SK-N-MC (cell line): Measurements from ENCODE around the gene ELK3.

Experiments
- DNase-seq: peaks from one replicate; pipeline ENCODE4 v3.0.0-alpha.2; 2011; ENCODE audit warnings: low read depth, low spot score
- H3K27ac ChIP-seq: fragments of 200-600 bp; sonication (generic); 2 replicates; pipeline ENCODE4 v1.5.1; 2016; ENCODE audit warnings: mixed run types
- H3K36me3 ChIP-seq: fragments of 200-600 bp; sonication (generic); 2 replicates; pipeline ENCODE4 v1.6.1; 2017; ENCODE audit warnings: antibody characterized with exemption, low read length, mixed read lengths; ENCODE audit not compliant: insufficient read depth
- H3K4me3 ChIP-seq: fragments of 200-600 bp; sonication (generic); 2 replicates; pipeline ENCODE4 v1.5.1; 2016
- H3K9ac ChIP-seq: fragments of 200-600 bp; sonication (generic); 2 replicates; pipeline ENCODE4 v1.8.0; 2017; ENCODE audit warnings: mixed run types, mixed read lengths; ENCODE audit not compliant: insufficient read length
- H3K9me3 ChIP-seq: fragments of 200-600 bp; sonication (generic); 2 replicates; pipeline ENCODE4 v1.6.1; 2017; ENCODE audit warnings: low read depth, mild to moderate bottlenecking, antibody characterized with exemption, low read length, moderate library complexity, mixed read lengths
- EZH2 ChIP-seq: fragments of 200-600 bp; sonication (generic); IDR thresholded peaks from one replicate; pipeline ENCODE4 v1.6.1; 2017; ENCODE audit warnings: antibody characterized with exemption
- FOXP2 ChIP-seq: optimal IDR thresholded peaks from 2 replicates; pipeline ENCODE3; 2011; ENCODE audit warnings: mild to moderate bottlenecking, moderate library complexity; ENCODE audit not compliant: insufficient read depth; ENCODE audit errors: extremely low read length, control extremely low read depth
- POLR2AphosphoS5 ChIP-seq: IDR thresholded peaks from 2 replicates; pipeline ENCODE4 v1.6.1; 2012; ENCODE audit warnings: mild to moderate bottlenecking, low read depth, low read length, borderline replicate concordance

ELK3 gene

GRCh38 chr12:96177013-96177412 lies 17.2 kb upstream of the ELK3 start:
- no peaks in the 10 kb centered on the region for H3K36me3 ChIP-seq
- H3K4me3 ChIP-seq, result no peak overlapping the region
- H3K9ac ChIP-seq, result no peak overlapping the region
- H3K27ac ChIP-seq, result no peak overlapping the region
- no peak for DNase-seq
- H3K9me3 ChIP-seq, result no peaks in the 10 kb centered on the region
- TF ChIP-seq POLR2AphosphoS5 (no peak), FOXP2 (no peak), EZH2 (no peak)

GRCh38 chr12:96183734-96184370 lies 10.3 kb upstream of the ELK3 start:
- no peaks in the 10 kb centered on the region for H3K36me3 ChIP-seq
- H3K4me3 ChIP-seq, result no peak overlapping the region
- H3K27ac ChIP-seq, result no peak overlapping the region
- no peaks in the 10 kb centered on the region for H3K9me3 ChIP-seq
- H3K9ac ChIP-seq, result no peak overlapping the region
- no peak for DNase-seq
- TF ChIP-seq FOXP2, result no peak
- no peak for TF ChIP-seq EZH2
- no peak for TF ChIP-seq POLR2AphosphoS5

DNA sequence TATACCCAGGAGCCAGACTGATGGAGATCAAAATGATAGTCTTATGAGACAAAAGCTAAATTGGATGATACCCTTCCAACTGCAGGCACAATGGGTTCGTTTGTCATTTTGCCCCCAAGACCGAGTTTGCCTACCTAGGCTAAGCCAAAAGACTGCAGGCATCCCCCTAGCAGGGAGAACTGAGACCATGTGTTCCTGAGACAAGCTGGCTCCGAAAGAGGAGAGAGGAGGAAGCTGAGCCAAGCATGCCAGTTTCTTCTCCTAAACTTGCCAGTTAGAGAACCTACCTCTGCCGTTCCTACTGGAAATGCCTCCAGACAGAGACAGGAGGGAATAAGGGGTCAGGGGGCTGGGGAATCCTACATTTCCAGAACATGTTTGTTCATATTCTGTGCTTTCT lies 8.3 kb upstream of the ELK3 start:
- H3K4me3 ChIP-seq, result no peak overlapping the region
- no peaks in the 10 kb centered on the region for H3K36me3 ChIP-seq
- TF ChIP-seq FOXP2, result no peak
- TF ChIP-seq EZH2, result no peak
- TF ChIP-seq POLR2AphosphoS5, result no peak
- H3K9me3 ChIP-seq, result no peaks in the 10 kb centered on the region
- no peak for DNase-seq
- H3K9ac ChIP-seq, result no peak overlapping the region
- H3K27ac ChIP-seq, result no peak overlapping the region

DNA sequence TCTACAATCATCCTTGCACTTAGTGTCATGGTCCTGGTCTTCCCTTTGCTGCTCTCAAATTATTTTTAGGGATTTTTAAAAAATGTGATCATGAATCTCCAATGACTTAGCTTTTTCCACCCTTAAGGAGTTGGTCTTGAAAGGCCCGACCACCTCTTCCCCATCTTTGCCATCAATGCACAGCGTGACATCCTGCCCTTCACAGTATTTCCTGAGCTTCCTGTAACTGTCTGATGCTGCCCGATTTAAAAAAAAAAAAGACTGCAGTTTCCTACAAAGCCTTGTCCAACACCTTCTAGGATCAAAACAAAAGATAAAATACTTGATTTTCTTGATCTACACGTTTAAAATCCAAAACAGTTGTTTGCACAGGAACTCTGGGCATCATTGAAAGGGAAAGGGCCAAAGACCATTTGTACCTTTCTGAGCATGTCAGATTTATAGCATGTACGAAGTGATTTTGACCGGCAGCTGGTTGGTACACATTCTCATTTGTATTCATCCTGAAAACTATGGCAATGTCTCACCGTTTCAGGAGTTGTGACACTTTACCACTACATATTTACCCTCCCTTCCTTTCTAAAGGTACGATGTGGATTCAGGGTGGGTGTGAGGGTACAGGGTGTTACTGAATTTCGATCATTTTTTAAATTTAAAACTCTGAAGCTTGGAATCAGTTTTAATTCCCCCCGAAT lies 7.4 kb upstream of the ELK3 start:
- TF ChIP-seq FOXP2, result no peak
- no peak for TF ChIP-seq POLR2AphosphoS5
- no peak for TF ChIP-seq EZH2
- Histone ChIP-seq H3K36me3 (no peaks in the 10 kb centered on the region), H3K4me3 (no peak overlapping the region), H3K9ac (no peak overlapping the region), H3K27ac (no peak overlapping the region), H3K9me3 (no peaks in the 10 kb centered on the region)
- no peak for DNase-seq

GRCh38 chr12:96187956-96188355 lies 6.2 kb upstream of the ELK3 start:
- Histone ChIP-seq H3K27ac (no peak overlapping the region), H3K9ac (no peak overlapping the region), H3K4me3 (no peak overlapping the region), H3K9me3 (no peaks in the 10 kb centered on the region), H3K36me3 (no peaks in the 10 kb centered on the region)
- no peak for DNase-seq
- TF ChIP-seq EZH2 (no peak), POLR2AphosphoS5 (no peak), FOXP2 (no peak)

GRCh38 chr12:96189781-96190180 lies 4.4 kb upstream of the ELK3 start:
- Histone ChIP-seq H3K36me3 (no peaks in the 10 kb centered on the region), H3K9me3 (no peaks in the 10 kb centered on the region), H3K4me3 (no peak overlapping the region), H3K9ac (no peak overlapping the region), H3K27ac (no peak overlapping the region)
- DNase-seq, result no peak
- no peak for TF ChIP-seq POLR2AphosphoS5
- no peak for TF ChIP-seq EZH2
- TF ChIP-seq FOXP2, result no peak

GRCh38 chr12:96190413-96191108 lies 3.6 kb upstream of the ELK3 start:
- no peaks in the 10 kb centered on the region for H3K36me3 ChIP-seq
- DNase-seq, result no peak

GRCh38 chr12:96192926-96193573 lies 1.1 kb upstream of the ELK3 start:
- no peak overlapping the region for H3K9ac ChIP-seq
- H3K27ac ChIP-seq, result no peak overlapping the region

More at GRCh38 chr12:96190413-96191108, 3.6 kb upstream of the ELK3 start:
- TF ChIP-seq POLR2AphosphoS5 (no peak), EZH2 (no peak)
- Histone ChIP-seq H3K9ac (no peak overlapping the region), H3K4me3 (no peak overlapping the region), H3K9me3 (no peaks in the 10 kb centered on the region), H3K27ac (no peak overlapping the region)

More at GRCh38 chr12:96192926-96193573, 1.1 kb upstream of the ELK3 start:
- Histone ChIP-seq H3K4me3 (no peak overlapping the region), H3K36me3 (no peaks in the 10 kb centered on the region), H3K9me3 (no peaks in the 10 kb centered on the region)
- no peak for TF ChIP-seq POLR2AphosphoS5
- TF ChIP-seq EZH2, result no peak
- TF ChIP-seq FOXP2, result no peak
- no peak for DNase-seq
